GM12878 (cell line): ENCODE measurements around the gene PLA2G2E. TPM values are rescaled to one million over a fixed set of nuclear protein-coding genes. Genes with fewer than 3 reads are reported as not detected.

Experiments
- ATAC-seq: fragments of 200-7000 bp; cut with Tn5 transposase; 3 replicates; pipeline ENCODE4 v1.9.1; 2020; ENCODE audit warnings: mild to moderate bottlenecking, moderate library complexity
- BruUV-seq: library from RNA; stranded (reverse); fragments of 400-500 nt; replicated peaks from 2 replicates; lab custom pipeline; 2021; lab: Mats Ljungman, UMichigan
- CTCF ChIA-PET: fragments of 300-600 bp; sonication (Branson Sonifier 250); formaldehyde crosslinking; extraction: SDS; loops from one replicate; lab custom pipeline; 2021; ENCODE audit warnings: inconsistent platforms; lab: Yijun Ruan, JAX
- POLR2A ChIA-PET: fragments of 350-600 bp; formaldehyde crosslinking; extraction: SDS; loops from one replicate; lab custom pipeline; 2021; ENCODE audit warnings: inconsistent platforms; lab: Charles Lee
- RAD21 ChIA-PET: fragments of 300-600 bp; sonication (Branson Sonifier 250); formaldehyde crosslinking; loops from one replicate; lab custom pipeline; 2023; ENCODE audit warnings: antibody characterized with exemption; ENCODE audit not compliant: unreplicated experiment; lab: Charles Lee
- SMC1A ChIA-PET: fragments of 300-600 bp; sonication (Branson Sonifier 250); formaldehyde crosslinking; loops from one replicate; lab custom pipeline; 2023; ENCODE audit not compliant: unreplicated experiment, uncharacterized antibody; lab: Charles Lee
- DNase-seq: peaks from one replicate; pipeline ENCODE4 v3.0.0-alpha.2; 2011; ENCODE audit warnings: low read depth, low spot score
- FAIRE-seq: peaks from 3 replicates; lab custom pipeline; 2011; peaks lifted over from hg19 to GRCh38; lab: Jason Lieb, UNC
- H2AFZ ChIP-seq: 2 replicates; pipeline ENCODE4 v1.6.0; 2011; ENCODE audit warnings: low read depth, low read length, control low read depth; ENCODE audit not compliant: control insufficient read depth
- H3K27ac ChIP-seq: 2 replicates; pipeline ENCODE4 v1.5.1; 2011; ENCODE audit warnings: control low read depth; ENCODE audit not compliant: control insufficient read depth, insufficient read depth
- H3K27me3 ChIP-seq, 2 experiments: replicated peaks in 1 of 2; 2 replicates each; pipeline versions ENCODE4 v1.6.0 to v1.6.1; 2011; ENCODE audit warnings: low read length in 1 of 2; ENCODE audit not compliant: control insufficient read depth in 2 of 2, insufficient read depth in 2 of 2
- H3K36me3 ChIP-seq, 2 experiments: 2 replicates each; pipeline ENCODE4 v1.5.1; 2011; ENCODE audit warnings: low read length in 1 of 2; ENCODE audit not compliant: control insufficient read depth in 2 of 2, insufficient read depth in 2 of 2
- H3K4me1 ChIP-seq: 2 replicates; pipeline ENCODE4 v1.6.1; 2011; ENCODE audit warnings: mild to moderate bottlenecking, low read length, moderate library complexity, mixed read lengths; ENCODE audit not compliant: control insufficient read depth, insufficient read depth
- H3K4me2 ChIP-seq: 2 replicates; pipeline ENCODE4 v1.6.0; 2011; ENCODE audit warnings: control low read depth; ENCODE audit not compliant: control insufficient read depth, insufficient read depth
- H3K4me3 ChIP-seq: fragments of 200-600 bp; sonication (generic); 2 replicates; pipeline ENCODE4 v1.5.1; 2016
- H3K79me2 ChIP-seq: 2 replicates; pipeline ENCODE4 v1.6.0; 2011; ENCODE audit warnings: low read length; ENCODE audit not compliant: control insufficient read depth, insufficient read depth
- H3K9ac ChIP-seq: 2 replicates; pipeline ENCODE4 v1.8.0; 2011; ENCODE audit warnings: low read length, control low read depth, mixed read lengths; ENCODE audit not compliant: control insufficient read depth, insufficient read depth
- H3K9me3 ChIP-seq: replicated peaks from 3 replicates; pipeline ENCODE4 v1.5.1; 2011; ENCODE audit warnings: mild to moderate bottlenecking, low read length; ENCODE audit not compliant: control insufficient read depth, insufficient read depth
- H4K20me1 ChIP-seq: 2 replicates; pipeline ENCODE4 v1.6.0; 2011; ENCODE audit not compliant: control insufficient read depth, insufficient read depth
- ASH2L ChIP-seq: fragments of 300-600, 200-600 bp; sonication (generic); IDR thresholded peaks from 2 replicates; pipeline ENCODE4 v1.6.1; 2017; ENCODE audit warnings: low read depth, mild to moderate bottlenecking, borderline replicate concordance
- CEBPB ChIP-seq, 2 experiments: fragments of 150-350 bp in 1 of 2; IDR thresholded peaks; 2 replicates each; pipeline ENCODE4 v1.6.1; 2012 to 2014; ENCODE audit warnings: low read depth in 2 of 2, low read length in 2 of 2, borderline replicate concordance in 1 of 2, inconsistent platforms in 1 of 2
- CTCF ChIP-seq, 3 experiments: IDR thresholded peaks in 2 of 3; conservative IDR thresholded peaks in 1 of 3; 2 replicates each; pipeline ENCODE4 v1.5.1; 2011; ENCODE audit warnings: low read depth in 3 of 3, low read length in 3 of 3, mild to moderate bottlenecking in 3 of 3, control low read depth in 2 of 3, moderate library complexity in 2 of 3, inconsistent platforms in 1 of 3, mixed read lengths in 1 of 3; ENCODE audit not compliant: control insufficient read depth in 2 of 3, insufficient read depth in 1 of 3; ENCODE audit errors: extremely low read depth in 1 of 3
- JUND ChIP-seq: IDR thresholded peaks from 2 replicates; pipeline ENCODE4 v1.6.1; 2012; ENCODE audit warnings: low read depth, mild to moderate bottlenecking, low read length, improper control_type of control experiment, moderate library complexity
- RAD51 ChIP-seq: fragments of 450-650 bp; IDR thresholded peaks from 2 replicates; pipeline ENCODE4 v1.6.1; 2016; ENCODE audit warnings: moderate library complexity, mild to moderate bottlenecking, inconsistent platforms
- USF2 ChIP-seq: IDR thresholded peaks from 2 replicates; pipeline ENCODE4 v1.6.1; 2011; ENCODE audit warnings: low read depth, low read length, improper control_type of control experiment, borderline replicate concordance
- WGBS: methylation state at CpG from one replicate; pipeline ENCODE4 v1.1.6; 2016; ENCODE audit warnings: low lambda C conversion rate; ENCODE audit not compliant: insufficient replicate concordance, insufficient coverage; ENCODE audit errors: missing lambda C conversion rate; 5-methylcytosine and 5-hydroxymethylcytosine counted together
- in situ Hi-C: fragments of 300-500 bp; cut with MboI; formaldehyde crosslinking; loops from 9 replicates; pipeline ENCODE4 v1.14.3; 2018; ENCODE audit warnings: mixed read lengths
- intact Hi-C: fragments of 100-400 bp; cut with micrococcal nuclease; formaldehyde crosslinking; loops from one replicate; pipeline ENCODE4 v1.14.2; 2022; ENCODE audit not compliant: unreplicated experiment
- polyA plus RNA-seq, 11 experiments: library from polyadenylated mRNA; depleted of rRNA in 4 of 11; unstranded in 6 of 11; stranded (reverse) in 5 of 11; fragments of >200 nt; fragmentation: Nextera tagmentation in 4 of 11; fragmentation: Illumina TruSeq in 1 of 11; extraction: Ambion mirVana in 4 of 11; extraction: Trizol in 1 of 11; gene quantifications; 1 replicate in 1 of 11; 2 replicates in 10 of 11; pipeline versions ENCODE4 v1.2.1 to v1.2.3, GENCODE V29; 2011 to 2016; ENCODE audit warnings: inconsistent platforms in 2 of 11, missing spikeins in 2 of 11, low read depth in 1 of 11
- total RNA-seq, 4 experiments: library from RNA; depleted of rRNA in 3 of 4; stranded (reverse); fragments of >200 nt in 3 of 4; fragmentation: Illumina TruSeq in 1 of 4; extraction: Trizol in 1 of 4; gene quantifications; 2 replicates each; pipeline versions ENCODE4 v1.2.1 to v1.2.3, GENCODE V29; 2013 to 2021

The PLA2G2E gene
- total and polyA plus RNA-seq, 10 of the 15 experiments (the other 5 are each of a cell fraction or from before 2014, with no cell fraction given), result not detected

DNA sequence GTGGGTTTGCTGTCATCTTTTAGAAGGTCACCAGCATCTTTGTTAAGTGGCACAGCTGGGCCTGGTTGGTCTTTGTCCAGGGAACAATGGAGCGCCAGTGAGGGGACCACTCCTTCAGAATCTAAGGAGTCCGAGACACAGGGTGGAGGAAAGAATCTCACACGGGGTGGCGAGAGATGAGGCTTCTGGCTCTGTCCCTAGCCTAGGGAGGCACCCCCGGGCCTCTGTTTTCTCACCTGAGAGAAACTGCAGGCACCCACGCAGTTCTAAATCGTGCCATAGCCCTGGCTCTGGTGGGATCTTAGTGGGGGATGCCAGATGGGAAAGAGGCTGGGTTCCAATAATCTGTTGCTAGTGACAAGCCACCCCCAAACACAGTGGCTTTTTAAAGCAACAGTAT is 10.9 kb upstream of the PLA2G2E start:
- in situ Hi-C loops, result no loop called here
- no peak overlapping the region for H3K4me2 ChIP-seq
- ChIA-PET CTCF (no interaction called here), SMC1A (no interaction called here), POLR2A (no interaction called here), RAD21 (interaction anchor here (0.8 kb wide), 1 partner anchor 14 kb away, joined by 3 read pairs; no protein-coding TSS in a partner anchor)
- no peak for TF ChIP-seq CEBPB (IDR thresholded peaks at IDR 0.05; ENCODE audit: borderline replicate concordance in 1 of 2, low read depth in 2 of 2, low read length in 2 of 2)
- TF ChIP-seq CTCF (IDR thresholded peaks at IDR 0.05 in 2 of 3, conservative IDR thresholded peaks at IDR 0.05 in 1 of 3; ENCODE audit: control insufficient read depth in 2 of 3, extremely low read depth in 1 of 3, insufficient read depth in 1 of 3, low read depth in 3 of 3, low read length in 3 of 3), result no peak
- TF ChIP-seq RAD51, result no peak
- TF ChIP-seq ASH2L, result no peak
- no peak for TF ChIP-seq JUND
- no peak for TF ChIP-seq USF2
- no peak for ATAC-seq
- H2AFZ ChIP-seq, result no peak overlapping the region
- DNase-seq, result no peak
- no peaks in the 10 kb centered on the region for H3K4me1 ChIP-seq
- intact Hi-C loops, result no loop called here
- no peak overlapping the region for H3K9ac ChIP-seq
- H3K36me3 ChIP-seq, result no peaks in the 10 kb centered on the region
- peaks cover 3% of the 10 kb centered on the region; the same call in 1 of the 3 replicates for H3K9me3 ChIP-seq
- no peaks in the 10 kb centered on the region for H3K27me3 ChIP-seq
- H4K20me1 ChIP-seq, result no peaks in the 10 kb centered on the region
- WGBS, result 34% methylated on average over 7 of the region's 7 CpGs
- BruUV-seq, result no TSS peak
- no peak overlapping the region for H3K27ac ChIP-seq
- H3K79me2 ChIP-seq, result no peaks in the 10 kb centered on the region
- no peak overlapping the region for H3K4me3 ChIP-seq
- FAIRE-seq, result no peak
